CD4-positive, alpha-beta T cell (primary cell): Measurements from ENCODE around the gene RAD51B. TPM values are rescaled to one million over a fixed set of nuclear protein-coding genes. Genes with fewer than 3 reads are reported as not detected.

Experiments used
- ATAC-seq: fragments of 200-7000 bp; cut with Tn5 transposase; one replicate; pipeline ENCODE4 v1.10.0; 2022; ENCODE audit warnings: mild to moderate bottlenecking; ENCODE audit not compliant: poor library complexity
- CTCF ChIA-PET: fragments of 350-600 bp; sonication (Branson Sonifier 250); formaldehyde crosslinking; loops from one replicate; lab custom pipeline; 2021; ENCODE audit warnings: antibody characterized with exemption, inconsistent platforms; lab: Charles Lee
- POLR2A ChIA-PET: fragments of 350-600 bp; sonication (Branson Sonifier 250); formaldehyde crosslinking; loops from one replicate; lab custom pipeline; 2021; ENCODE audit warnings: antibody characterized with exemption, inconsistent platforms; lab: Charles Lee
- DNase-seq, 14 experiments: peaks; one replicate each; pipeline ENCODE4 v3.0.0-alpha.2; 2013 to 2020; ENCODE audit warnings: mixed read lengths in 2 of 14
- H3K27ac ChIP-seq, 2 donors: one replicate each; pipeline versions ENCODE4 v1.5.1 to v1.7.0; 2013; ENCODE audit warnings: low read length in 2 of 2, low read depth in 1 of 2, mild to moderate bottlenecking in 1 of 2
- H3K27me3 ChIP-seq, 2 experiments: 1 replicate in 1 of 2; 2 replicates in 1 of 2; pipeline versions ENCODE4 v1.6.1 to v1.7.0; 2013; ENCODE audit warnings: low read length in 2 of 2, control low read depth in 1 of 2, mild to moderate bottlenecking in 1 of 2, moderate library complexity in 1 of 2; ENCODE audit not compliant: insufficient read depth in 2 of 2, control insufficient read depth in 1 of 2
- H3K36me3 ChIP-seq: one replicate; pipeline ENCODE4 v1.6.1; 2013; ENCODE audit warnings: low read length, control low read depth; ENCODE audit not compliant: insufficient read depth
- H3K4me1 ChIP-seq: one replicate; pipeline ENCODE4 v1.6.1; 2013; ENCODE audit warnings: low read length, control low read depth; ENCODE audit not compliant: insufficient read depth
- H3K4me3 ChIP-seq: one replicate; pipeline ENCODE4 v1.5.1; 2013; ENCODE audit warnings: mild to moderate bottlenecking, low read length, moderate library complexity
- H3K9me3 ChIP-seq, 2 experiments: 1 replicate in 1 of 2; 2 replicates in 1 of 2; pipeline versions ENCODE4 v1.6.1 to v1.7.0; 2013; ENCODE audit warnings: low read length in 2 of 2, mild to moderate bottlenecking in 2 of 2, control low read depth in 1 of 2, moderate library complexity in 1 of 2; ENCODE audit not compliant: control insufficient read depth in 1 of 2, insufficient read depth in 1 of 2
- H3K27ac Mint-ChIP-seq: one replicate; pipeline ENCODE4 v1.8.0; 2020; ENCODE audit warnings: mixed read lengths
- H3K27me3 Mint-ChIP-seq: one replicate; pipeline ENCODE4 v1.8.0; 2021; ENCODE audit warnings: mixed read lengths
- H3K36me3 Mint-ChIP-seq: one replicate; pipeline ENCODE4 v1.8.0; 2021; ENCODE audit warnings: low read depth, mixed read lengths
- H3K4me1 Mint-ChIP-seq: one replicate; pipeline ENCODE4 v1.8.0; 2021; ENCODE audit warnings: low read depth, mixed read lengths
- H3K4me3 Mint-ChIP-seq: one replicate; pipeline ENCODE4 v1.8.0; 2020; ENCODE audit warnings: mild to moderate bottlenecking, mixed read lengths
- H3K9me3 Mint-ChIP-seq: one replicate; pipeline ENCODE4 v1.8.0; 2020; ENCODE audit warnings: mixed read lengths
- intact Hi-C, 2 experiments: fragments of 100-400 bp; cut with DNase I in 1 of 2; cut with micrococcal nuclease in 1 of 2; formaldehyde crosslinking; loops; one replicate each; pipeline versions ENCODE4 v1.15.1 to v1.9.0; 2023 to 2025; cut with DNase I, micrococcal nuclease
- total RNA-seq, 174 experiments: library from RNA in 2 of 174; stranded (reverse) in 2 of 174; gene quantifications; one replicate each; pipeline ENCODE4 v1.2.3 and lab custom pipeline; 2021 to 2026
- TF ChIP-seq, protein P1 (sequence below): fragments of 200-600 bp; IDR thresholded peaks from one replicate; pipeline ENCODE4 v1.8.0; 2022; ENCODE audit warnings: antibody characterized with exemption, mild to moderate bottlenecking

RAD51B gene
- total RNA-seq, 2 experiments from 2014 or later = 18.4 to 20.0 TPM

GRCh38 chr14:68612049-68612448 lies 792.5 kb downstream of the RAD51B start:
- intact Hi-C loops = no loop called here
- POLR2A ChIA-PET = interaction anchor here (1.5 kb wide), 1 partner anchor 48 kb away, joined by 3 read pairs; no protein-coding TSS in a partner anchor
- ATAC-seq (no peak), DNase-seq (no peak)
- H3K4me1 Mint-ChIP-seq = peaks cover 12% of the 10 kb centered on the region
- H3K9me3 Mint-ChIP-seq = peaks cover 13% of the 10 kb centered on the region
- no peak overlapping the region for H3K27ac ChIP-seq
- no peaks in the 10 kb centered on the region for H3K27me3 ChIP-seq
- no peaks in the 10 kb centered on the region for H3K27me3 Mint-ChIP-seq
- H3K4me1 ChIP-seq = peaks cover 19% of the 10 kb centered on the region
- H3K9me3 ChIP-seq = peaks cover 9 to 19% of the 10 kb centered on the region in 2 experiments
- CTCF ChIA-PET = no interaction called here
- no peak overlapping the region for H3K4me3 ChIP-seq
- H3K36me3 Mint-ChIP-seq = peaks cover 35% of the 10 kb centered on the region
- H3K4me3 Mint-ChIP-seq = no peak overlapping the region
- TF ChIP-seq, protein P1, sequence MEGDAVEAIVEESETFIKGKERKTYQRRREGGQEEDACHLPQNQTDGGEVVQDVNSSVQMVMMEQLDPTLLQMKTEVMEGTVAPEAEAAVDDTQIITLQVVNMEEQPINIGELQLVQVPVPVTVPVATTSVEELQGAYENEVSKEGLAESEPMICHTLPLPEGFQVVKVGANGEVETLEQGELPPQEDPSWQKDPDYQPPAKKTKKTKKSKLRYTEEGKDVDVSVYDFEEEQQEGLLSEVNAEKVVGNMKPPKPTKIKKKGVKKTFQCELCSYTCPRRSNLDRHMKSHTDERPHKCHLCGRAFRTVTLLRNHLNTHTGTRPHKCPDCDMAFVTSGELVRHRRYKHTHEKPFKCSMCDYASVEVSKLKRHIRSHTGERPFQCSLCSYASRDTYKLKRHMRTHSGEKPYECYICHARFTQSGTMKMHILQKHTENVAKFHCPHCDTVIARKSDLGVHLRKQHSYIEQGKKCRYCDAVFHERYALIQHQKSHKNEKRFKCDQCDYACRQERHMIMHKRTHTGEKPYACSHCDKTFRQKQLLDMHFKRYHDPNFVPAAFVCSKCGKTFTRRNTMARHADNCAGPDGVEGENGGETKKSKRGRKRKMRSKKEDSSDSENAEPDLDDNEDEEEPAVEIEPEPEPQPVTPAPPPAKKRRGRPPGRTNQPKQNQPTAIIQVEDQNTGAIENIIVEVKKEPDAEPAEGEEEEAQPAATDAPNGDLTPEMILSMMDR = no peak
- no peak overlapping the region for H3K27ac Mint-ChIP-seq
- H3K36me3 ChIP-seq = no peaks in the 10 kb centered on the region

DNA sequence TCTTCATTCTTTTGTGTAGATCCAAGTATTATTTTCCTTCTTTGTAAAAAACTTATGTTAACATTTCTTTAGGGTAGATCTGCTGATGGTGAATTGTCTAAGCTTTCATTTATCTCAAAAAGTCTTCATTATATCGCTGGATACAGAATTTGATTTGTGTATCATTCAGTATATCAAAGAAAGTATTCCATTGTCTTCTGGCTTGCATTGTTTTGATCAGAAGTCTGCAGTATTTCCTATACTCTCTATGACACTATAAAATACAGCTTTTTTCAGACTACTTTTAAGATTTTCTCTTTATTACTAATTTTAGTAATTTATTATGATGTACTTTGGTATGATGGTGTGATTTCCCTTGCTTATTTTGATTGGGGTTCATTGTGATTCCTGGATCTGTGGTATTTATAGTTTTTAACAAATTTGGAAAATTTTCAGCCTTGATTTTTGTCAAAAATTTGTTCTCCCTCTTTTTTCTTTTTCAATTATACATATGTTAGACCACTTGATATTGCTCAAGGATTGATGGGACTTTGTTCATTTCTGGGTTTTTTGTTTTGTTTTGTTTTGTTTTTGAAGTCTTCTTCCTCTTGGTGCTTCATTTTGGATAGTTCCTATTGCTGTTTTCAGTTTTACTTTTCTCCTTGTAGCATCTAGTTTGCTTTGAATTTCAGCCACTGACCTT lies 796.8 kb downstream of the RAD51B start:
- H3K9me3 Mint-ChIP-seq = peaks cover 22% of the 10 kb centered on the region
- no peaks in the 10 kb centered on the region for H3K4me1 ChIP-seq
- no peaks in the 10 kb centered on the region for H3K27me3 Mint-ChIP-seq
- no peak overlapping the region for H3K27ac Mint-ChIP-seq
- intact Hi-C loops = no loop called here
- TF ChIP-seq, protein P1 = no peak
- ATAC-seq = no peak
- no peaks in the 10 kb centered on the region for H3K4me1 Mint-ChIP-seq
- no peak overlapping the region for H3K4me3 Mint-ChIP-seq
- no peak overlapping the region for H3K4me3 ChIP-seq
- H3K27ac ChIP-seq = no peak overlapping the region
- POLR2A ChIA-PET = interaction anchor here (0.6 to 1.5 kb wide), 4 partner anchors 9 to 842 kb away, joined by 3 to 5 read pairs (median 4); no protein-coding TSS in a partner anchor
- peaks cover 44% of the 10 kb centered on the region for H3K36me3 Mint-ChIP-seq
- peaks cover 19 to 20% of the 10 kb centered on the region in 2 experiments for H3K9me3 ChIP-seq
- H3K36me3 ChIP-seq = no peaks in the 10 kb centered on the region
- CTCF ChIA-PET = no interaction called here
- no peak for DNase-seq
- H3K27me3 ChIP-seq = no peaks in the 10 kb centered on the region

DNA sequence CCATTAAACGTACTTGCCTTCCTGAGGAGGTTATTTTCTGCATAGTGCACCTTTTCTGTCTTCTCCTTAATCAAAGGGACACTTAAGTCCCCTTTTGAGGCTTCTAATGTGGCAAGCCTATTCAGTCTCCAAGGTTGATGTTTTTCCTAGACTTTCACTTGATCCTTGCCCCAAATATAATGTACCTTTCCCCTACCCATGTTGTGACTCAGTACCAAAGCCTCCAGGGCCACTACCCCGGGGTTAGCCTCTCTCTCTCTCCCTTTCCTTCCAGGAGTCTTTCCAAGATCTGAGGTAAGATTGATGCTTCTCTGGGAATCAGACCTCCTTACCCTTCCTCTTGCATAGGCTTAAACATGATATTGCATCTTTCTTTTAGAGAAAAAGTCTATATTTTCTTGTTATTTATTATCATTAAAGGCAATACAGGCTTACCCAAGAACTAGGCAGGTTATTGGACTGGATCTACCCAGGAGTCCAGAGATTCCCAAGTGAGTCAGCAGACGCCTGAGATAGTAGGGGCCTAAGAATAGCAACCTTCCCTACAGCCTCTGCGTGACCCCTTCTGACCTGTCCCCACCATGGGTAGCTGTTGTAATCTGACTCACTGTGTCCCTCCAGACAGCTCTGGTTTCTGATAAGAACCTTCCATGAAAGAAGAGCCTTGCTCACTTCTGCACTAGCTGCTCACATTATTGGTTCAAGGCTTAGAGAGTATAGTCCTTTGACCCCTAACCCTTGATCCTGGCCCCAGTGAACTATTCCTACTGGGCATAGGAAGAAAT lies 800.4 kb downstream of the RAD51B start:
- peaks cover 24% of the 10 kb centered on the region for H3K36me3 Mint-ChIP-seq
- no peaks in the 10 kb centered on the region for H3K4me1 Mint-ChIP-seq
- DNase-seq (no peak), ATAC-seq (no peak)
- Histone ChIP-seq H3K4me3 (no peak overlapping the region), H3K36me3 (no peaks in the 10 kb centered on the region), H3K4me1 (no peaks in the 10 kb centered on the region), H3K27ac (no peak overlapping the region), H3K27me3 (no peaks in the 10 kb centered on the region), H3K9me3 (peaks cover 5 to 20% of the 10 kb centered on the region in 2 experiments)
- intact Hi-C loops = loop anchor here in 1 of 2 experiments (10.0 kb wide), 1 partner anchor 65 kb away; no protein-coding TSS in a partner anchor
- H3K4me3 Mint-ChIP-seq = no peak overlapping the region
- ChIA-PET POLR2A (no interaction called here), CTCF (no interaction called here)
- H3K9me3 Mint-ChIP-seq = peaks cover 18% of the 10 kb centered on the region
- H3K27ac Mint-ChIP-seq = no peak overlapping the region
- H3K27me3 Mint-ChIP-seq = no peaks in the 10 kb centered on the region
- TF ChIP-seq, protein P1 = no peak
